Measurements from ENCODE around the gene TMEM120B.
"Not testable (repeated sequence)": the region's sequence is repeated elsewhere in the genome, so short reads cannot be mapped to it uniquely, and the experiment has no call there.

The TMEM120B gene

DNA sequence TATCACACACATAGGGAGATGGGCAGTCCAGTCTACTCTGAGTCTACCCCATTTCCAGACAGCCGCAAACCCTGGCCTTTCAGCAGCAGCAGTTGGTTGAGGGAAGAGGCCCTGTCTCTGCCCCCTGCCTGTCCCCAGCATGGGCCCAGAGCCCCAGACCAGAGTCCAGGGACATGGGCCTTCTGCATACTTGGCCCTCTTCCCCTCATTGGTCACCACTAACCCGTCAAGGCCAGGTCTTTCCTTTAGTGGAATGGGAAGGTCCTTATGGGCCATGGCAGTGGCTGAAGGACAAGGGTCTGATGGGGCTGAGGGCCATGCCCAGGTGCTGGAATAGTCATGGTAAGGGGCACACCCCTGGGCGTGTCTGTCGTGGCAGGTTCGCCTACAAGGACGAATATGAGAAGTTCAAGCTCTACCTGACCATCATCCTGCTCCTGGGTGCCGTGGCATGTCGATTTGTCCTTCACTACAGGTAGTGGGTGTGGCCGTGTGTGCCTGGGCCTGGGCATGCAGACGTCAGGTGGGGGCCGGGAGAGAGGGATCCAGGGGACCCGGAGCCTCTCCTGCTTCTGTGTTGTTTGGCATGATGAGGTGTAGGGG, 39.3 kb downstream of the TMEM120B start:
- no peak overlapping the region for H3K4me3 ChIP-seq (replicated peaks; ENCODE audit: low read depth, low read length)
- TF ChIP-seq CTCF (IDR thresholded peaks at IDR 0.05; ENCODE audit: low read depth, low read length, missing control alignments), result no peak
- no peak for DNase-seq (ENCODE audit: extremely low read depth, low read depth)

GRCh38 chr12:121753844-121754264, 41.3 kb downstream of the TMEM120B start:
- TF ChIP-seq CTCF (IDR thresholded peaks at IDR 0.05; ENCODE audit: low read depth, low read length, missing control alignments), result no peak
- no peak overlapping the region for H3K4me3 ChIP-seq (replicated peaks; ENCODE audit: low read depth, low read length)
- DNase-seq (ENCODE audit: extremely low read depth, low read depth), result no peak

DNA sequence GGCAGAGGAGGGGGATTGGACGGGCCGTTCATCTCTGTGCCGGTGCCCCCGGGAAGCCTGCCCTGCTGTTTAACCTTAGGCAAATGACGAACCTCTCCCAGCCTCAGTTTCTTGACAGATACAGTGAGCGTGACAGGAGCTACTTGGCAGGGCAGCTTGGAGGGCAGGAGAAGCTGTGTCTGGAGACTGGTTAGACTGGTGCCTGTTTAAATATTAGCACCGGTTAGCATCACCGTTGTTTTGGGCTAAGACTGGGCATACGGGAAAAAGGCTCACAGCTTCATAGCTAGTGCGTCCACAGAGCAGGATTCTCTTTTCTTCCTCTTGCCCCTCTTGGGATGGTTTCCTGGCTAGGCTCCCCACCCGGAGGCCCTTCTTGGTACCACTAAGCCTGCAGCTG, 42.3 kb downstream of the TMEM120B start:
- no peak for TF ChIP-seq CTCF (IDR thresholded peaks at IDR 0.05; ENCODE audit: low read depth, low read length, missing control alignments)
- DNase-seq (ENCODE audit: extremely low read depth, low read depth), result no peak

DNA sequence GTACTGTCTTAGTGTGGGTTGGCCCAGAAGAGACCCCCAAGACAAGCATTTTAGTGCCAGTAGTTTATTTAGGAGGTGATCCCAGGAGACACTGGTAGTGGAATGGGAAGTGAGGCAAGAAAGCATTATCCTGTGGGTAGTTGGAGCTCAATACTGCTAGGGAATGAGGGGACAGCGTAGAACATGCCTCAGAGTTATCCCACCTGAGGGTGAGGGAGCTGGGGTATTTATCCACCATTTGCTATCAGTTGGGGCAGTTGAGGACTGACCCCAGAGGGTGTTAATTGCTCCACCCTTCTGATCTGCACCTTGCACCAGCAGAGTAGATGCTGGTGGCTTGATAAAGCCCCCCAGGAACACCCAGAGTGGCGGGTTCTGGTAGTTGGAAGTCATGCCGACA, 43.0 kb downstream of the TMEM120B start:
- no peak overlapping the region for H3K4me3 ChIP-seq (replicated peaks; ENCODE audit: low read depth, low read length)
- no peak for TF ChIP-seq CTCF (IDR thresholded peaks at IDR 0.05; ENCODE audit: low read depth, low read length, missing control alignments)
- DNase-seq (ENCODE audit: extremely low read depth, low read depth), result no peak

More for the DNA sequence above, 42.3 kb downstream of the TMEM120B start:
- no peak overlapping the region for H3K4me3 ChIP-seq (replicated peaks; ENCODE audit: low read depth, low read length)

DNA sequence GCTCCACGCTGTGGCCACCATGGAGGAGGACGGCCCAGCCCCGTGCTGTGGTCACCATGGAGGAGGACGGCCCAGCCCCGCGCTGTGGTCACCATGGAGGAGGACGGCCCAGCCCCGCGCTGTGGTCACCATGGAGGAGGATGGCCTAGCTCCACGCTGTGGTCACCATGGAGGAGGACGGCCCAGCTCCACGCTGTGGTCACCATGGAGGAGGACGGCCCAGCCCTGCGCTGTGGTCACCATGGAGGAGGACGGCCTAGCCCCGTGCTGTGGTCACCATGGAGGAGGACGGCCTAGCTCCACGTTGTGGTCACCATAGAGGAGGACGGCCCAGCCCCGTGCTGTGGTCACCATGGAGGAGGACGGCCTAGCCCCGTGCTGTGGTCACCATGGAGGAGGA, 46.0 kb downstream of the TMEM120B start:
- not testable (repeated sequence) for H3K4me3 ChIP-seq (replicated peaks; ENCODE audit: low read depth, low read length); DNase-seq (ENCODE audit: extremely low read depth, low read depth)

DNA sequence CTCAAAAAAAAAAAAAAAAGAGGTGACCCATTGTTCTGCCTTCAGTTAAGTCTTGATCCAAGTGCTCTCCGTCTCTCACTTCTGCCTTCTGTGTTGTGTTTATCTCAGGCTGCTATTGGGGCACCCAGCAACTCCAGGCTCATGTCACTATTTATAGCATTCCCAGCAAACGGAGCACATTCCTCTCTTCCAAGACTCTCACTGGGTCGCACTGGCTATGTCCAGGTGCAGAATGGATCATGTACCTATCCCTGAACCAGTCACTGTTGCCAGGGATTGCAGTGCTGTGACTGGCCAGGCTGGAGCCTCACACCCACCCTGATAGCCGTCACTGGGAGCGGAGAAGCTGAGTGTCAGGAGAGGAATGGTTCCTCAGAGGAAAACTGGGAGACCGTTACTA, 49.7 kb downstream of the TMEM120B start:
- H3K4me3 ChIP-seq (replicated peaks; ENCODE audit: low read depth, low read length), result no peak overlapping the region
- TF ChIP-seq CTCF (IDR thresholded peaks at IDR 0.05; ENCODE audit: low read depth, low read length, missing control alignments), result no peak
- no peak for DNase-seq (ENCODE audit: extremely low read depth, low read depth)

DNA sequence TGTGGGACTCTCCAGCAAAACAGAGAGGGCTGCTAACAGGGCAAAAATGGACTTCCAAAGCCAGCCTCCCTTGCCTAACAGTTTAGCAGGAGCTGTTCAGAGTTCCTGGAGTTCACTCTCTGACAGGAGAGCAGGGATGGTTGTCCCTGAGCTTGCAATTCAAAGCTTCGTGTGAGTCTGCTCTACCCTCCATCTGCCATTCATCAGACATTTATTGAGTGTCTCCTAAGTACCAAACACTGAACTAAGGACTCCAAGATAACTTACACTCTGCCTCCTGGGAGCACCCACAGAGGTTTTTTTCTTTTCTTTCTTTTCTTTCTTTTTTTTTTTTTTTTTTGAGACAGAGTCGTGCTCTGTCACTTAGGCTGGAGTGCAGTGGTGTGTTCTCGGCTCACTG, 52.3 kb downstream of the TMEM120B start:
- no peak for DNase-seq (ENCODE audit: extremely low read depth, low read depth)
- H3K4me3 ChIP-seq (replicated peaks; ENCODE audit: low read depth, low read length), result no peak overlapping the region
- TF ChIP-seq CTCF (IDR thresholded peaks at IDR 0.05; ENCODE audit: low read depth, low read length, missing control alignments), result no peak

All from HFF-Myc (cell line).